Fibroblast of mammary gland (primary cell): ENCODE results near the gene FBXW11.
"Not testable (repeated sequence)": the region's sequence is repeated elsewhere in the genome, so short reads cannot be mapped to it uniquely, and the experiment has no call there.

Experiments
- DNase-seq: peaks from one replicate; pipeline ENCODE4 v3.0.0-alpha.2; 2010; ENCODE audit warnings: low read depth
- H3K4me3 ChIP-seq: 2 replicates; pipeline ENCODE4 v1.5.1; 2011; ENCODE audit warnings: low read depth, mild to moderate bottlenecking, low read length, moderate library complexity; ENCODE audit not compliant: control insufficient read depth
- TF ChIP-seq, protein P1 (sequence below): conservative IDR thresholded peaks from 2 replicates; pipeline ENCODE4 v1.5.1; 2011; ENCODE audit warnings: low read depth, low read length, inconsistent platforms; ENCODE audit not compliant: control insufficient read depth, insufficient read depth

Gene FBXW11

DNA sequence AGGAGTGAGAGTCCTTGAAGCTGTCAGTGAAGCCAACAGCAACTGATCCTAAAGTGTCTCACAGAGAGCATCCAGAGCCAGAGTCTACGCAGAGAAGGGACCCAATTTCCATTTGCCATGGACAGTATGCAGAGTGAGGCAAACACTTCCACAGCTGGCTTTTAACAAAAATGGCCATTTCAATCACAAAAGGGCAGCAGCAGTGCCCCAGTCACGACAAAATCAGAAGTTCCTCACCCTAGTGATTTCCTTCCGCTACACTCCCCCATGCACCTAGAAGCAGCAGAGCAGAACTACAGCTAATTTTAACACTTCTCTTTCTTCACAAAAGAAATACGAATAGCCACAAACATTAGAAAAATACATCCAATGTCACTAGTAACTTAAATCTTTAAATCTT is 27.9 kb downstream of the FBXW11 start:
- TF ChIP-seq, protein P1, sequence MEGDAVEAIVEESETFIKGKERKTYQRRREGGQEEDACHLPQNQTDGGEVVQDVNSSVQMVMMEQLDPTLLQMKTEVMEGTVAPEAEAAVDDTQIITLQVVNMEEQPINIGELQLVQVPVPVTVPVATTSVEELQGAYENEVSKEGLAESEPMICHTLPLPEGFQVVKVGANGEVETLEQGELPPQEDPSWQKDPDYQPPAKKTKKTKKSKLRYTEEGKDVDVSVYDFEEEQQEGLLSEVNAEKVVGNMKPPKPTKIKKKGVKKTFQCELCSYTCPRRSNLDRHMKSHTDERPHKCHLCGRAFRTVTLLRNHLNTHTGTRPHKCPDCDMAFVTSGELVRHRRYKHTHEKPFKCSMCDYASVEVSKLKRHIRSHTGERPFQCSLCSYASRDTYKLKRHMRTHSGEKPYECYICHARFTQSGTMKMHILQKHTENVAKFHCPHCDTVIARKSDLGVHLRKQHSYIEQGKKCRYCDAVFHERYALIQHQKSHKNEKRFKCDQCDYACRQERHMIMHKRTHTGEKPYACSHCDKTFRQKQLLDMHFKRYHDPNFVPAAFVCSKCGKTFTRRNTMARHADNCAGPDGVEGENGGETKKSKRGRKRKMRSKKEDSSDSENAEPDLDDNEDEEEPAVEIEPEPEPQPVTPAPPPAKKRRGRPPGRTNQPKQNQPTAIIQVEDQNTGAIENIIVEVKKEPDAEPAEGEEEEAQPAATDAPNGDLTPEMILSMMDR = no peak

DNA sequence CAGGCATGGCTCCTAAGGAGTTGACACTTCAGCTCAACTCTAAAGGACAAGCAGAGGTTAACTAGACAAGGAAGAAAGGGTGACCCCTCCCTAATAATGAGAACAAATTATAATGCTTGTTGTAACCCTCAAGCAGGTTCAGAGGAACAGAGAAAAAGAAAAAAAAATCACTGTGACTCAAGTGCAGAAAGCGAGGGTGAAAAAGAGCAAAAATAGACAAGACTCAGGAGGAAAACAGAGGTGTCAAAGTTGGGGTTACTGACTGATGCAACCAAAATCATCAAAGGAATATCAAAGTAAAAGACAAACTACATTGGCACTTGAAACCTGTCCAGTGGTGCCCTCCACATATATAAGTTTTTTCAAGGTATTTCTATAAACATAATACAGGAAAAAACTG is 28.4 kb downstream of the FBXW11 start:
- TF ChIP-seq, protein P1 = no peak
- no peak overlapping the region for H3K4me3 ChIP-seq
- no peak for DNase-seq

More for the DNA sequence above, 27.9 kb downstream of the FBXW11 start:
- no peak for DNase-seq
- H3K4me3 ChIP-seq = no peak overlapping the region

DNA sequence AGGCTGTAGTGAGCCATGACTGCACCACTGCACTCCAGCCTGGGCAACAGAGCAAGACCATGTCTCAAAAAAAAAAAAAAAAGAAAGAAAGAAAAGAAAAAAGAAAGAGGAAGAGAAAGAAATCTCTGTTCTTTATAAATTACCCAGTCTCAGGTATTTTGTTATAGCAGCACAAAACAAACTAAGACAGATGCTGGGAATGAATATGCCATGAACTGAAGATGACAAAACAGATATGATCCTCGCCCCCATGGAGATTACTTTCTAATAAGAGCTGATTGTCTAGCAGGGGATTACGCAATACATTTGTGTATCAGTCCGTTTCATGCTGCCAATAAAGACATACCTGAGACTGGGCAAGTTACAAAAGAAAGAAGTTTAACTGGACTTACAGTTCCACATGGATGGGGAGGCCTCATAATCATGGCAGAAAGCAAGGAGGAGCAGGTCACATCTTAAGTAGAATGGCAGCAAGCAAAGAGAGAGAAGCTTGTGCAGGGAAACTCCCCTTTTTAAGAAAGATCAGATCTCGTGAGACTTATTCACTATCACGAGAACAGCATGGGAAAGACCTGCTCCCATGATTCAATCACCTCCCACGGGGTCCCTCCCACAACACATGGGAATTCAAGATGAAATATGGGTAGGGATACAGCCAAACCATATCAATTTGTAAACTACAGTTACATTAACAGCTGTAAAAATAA is 29.0 kb downstream of the FBXW11 start:
- H3K4me3 ChIP-seq, DNase-seq: not testable (repeated sequence)

DNA sequence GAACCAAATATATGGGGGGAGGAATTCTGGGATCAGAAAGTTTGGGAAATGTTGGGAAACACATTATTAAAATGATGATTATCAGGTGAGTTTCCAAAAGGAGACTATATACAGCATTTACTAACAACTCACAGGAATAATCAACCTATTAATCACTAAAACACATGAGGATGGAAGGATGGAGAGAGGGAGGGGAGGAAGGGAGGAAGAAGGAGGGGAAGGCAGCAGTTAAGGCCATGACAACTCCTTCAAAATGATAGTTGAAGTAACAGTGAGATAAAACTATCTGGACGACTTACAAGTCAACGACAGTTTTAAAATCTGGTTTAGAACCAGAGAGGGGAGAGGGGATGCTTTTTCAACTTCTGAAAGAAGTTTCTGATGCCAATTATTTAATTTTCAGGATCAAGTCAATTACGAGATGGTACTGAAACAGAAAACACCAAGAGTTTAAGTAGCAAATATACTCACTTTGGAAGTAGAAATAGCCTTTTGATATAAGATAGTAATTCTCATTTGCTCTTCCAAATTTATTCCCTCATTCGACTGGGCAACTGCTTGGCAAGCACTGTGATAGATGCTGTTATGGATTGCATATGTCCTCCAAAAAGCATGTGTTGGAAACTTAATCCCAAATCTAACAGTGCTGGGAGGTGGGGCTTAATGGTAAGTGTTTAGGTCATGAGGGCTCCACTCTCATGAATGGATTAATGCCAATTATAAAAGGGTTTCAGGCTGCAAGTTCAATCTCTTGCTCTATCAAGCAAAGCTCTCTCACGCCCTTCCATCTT is 30.4 kb downstream of the FBXW11 start:
- no peak for DNase-seq
- H3K4me3 ChIP-seq = no peak overlapping the region
- TF ChIP-seq, protein P1 = no peak

DNA sequence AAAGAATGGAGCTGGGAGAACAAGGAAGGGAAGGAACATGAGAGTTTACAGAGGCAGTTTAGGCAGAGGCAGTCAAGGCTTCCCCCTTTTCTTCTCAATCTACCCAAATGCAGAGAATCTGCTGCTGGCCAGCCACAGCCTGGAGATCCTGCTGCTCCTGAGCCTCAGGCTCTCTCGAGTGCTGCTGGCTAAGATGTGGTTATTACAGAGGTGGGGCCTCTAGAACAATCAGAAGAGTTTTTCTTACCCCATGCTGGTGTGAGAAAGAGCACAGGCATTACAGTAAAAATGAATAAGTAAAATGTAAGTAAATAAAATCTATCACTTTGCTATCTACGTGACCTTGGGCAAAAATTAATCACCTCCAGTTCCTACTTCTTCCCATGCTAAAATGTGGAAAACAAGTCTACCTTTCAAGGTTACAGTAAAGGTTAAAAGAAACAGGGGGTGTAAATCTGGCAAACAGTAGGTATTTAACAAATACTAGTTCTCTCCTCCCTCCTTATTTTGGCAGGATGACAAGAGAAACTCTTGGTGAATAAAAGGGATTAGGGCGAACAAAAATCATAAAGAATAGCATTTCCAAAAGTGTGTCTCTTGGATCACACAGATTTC is 31.1 kb downstream of the FBXW11 start:
- no peak overlapping the region for H3K4me3 ChIP-seq
- DNase-seq = no peak
- TF ChIP-seq, protein P1 = no peak

DNA sequence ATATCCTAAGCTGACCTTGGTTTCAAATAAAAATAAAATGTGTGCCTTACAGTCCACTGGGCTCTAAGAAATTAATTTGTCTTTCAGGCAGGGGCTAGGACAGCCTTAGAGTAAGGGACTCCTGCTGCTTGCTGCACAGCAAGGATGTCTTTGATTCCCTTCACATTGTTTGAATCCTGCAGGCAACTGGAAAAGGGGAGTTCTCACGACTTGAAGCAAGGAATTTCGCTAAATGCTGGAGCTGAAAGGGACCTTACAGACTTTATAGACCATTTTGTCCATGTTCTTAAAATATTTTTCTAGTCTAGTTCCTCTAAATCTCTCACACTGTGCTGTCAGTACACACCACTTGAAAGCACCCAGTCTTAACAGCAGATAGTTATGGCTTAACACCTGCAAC is 35.6 kb downstream of the FBXW11 start:
- no peak for DNase-seq
- TF ChIP-seq, protein P1 = no peak
- H3K4me3 ChIP-seq = no peak overlapping the region
